K562 (cell line): ENCODE results near the gene GAS2L2. TPM values are rescaled to one million over a fixed set of nuclear protein-coding genes. Genes with fewer than 3 reads are reported as not detected.

ENCODE experiments used
- ARID2 ChIP-seq: fragments of 450-650 bp; IDR thresholded peaks from 2 replicates; pipeline ENCODE4 v1.6.1; 2017; ENCODE audit warnings: antibody characterized with exemption, mild to moderate bottlenecking
- CHD7 ChIP-seq: fragments of 200-600 bp; sonication (generic); IDR thresholded peaks from one replicate; pipeline ENCODE4 v1.6.1; 2012; ENCODE audit warnings: mild to moderate bottlenecking, low read depth, low read length, inconsistent platforms
- ESRRB ChIP-seq: fragments of 250-450 bp; sonication (Bioruptor Pico); IDR thresholded peaks from 2 replicates; pipeline ENCODE4 v1.5.0; 2020; ENCODE audit warnings: mild to moderate bottlenecking, moderate library complexity, borderline replicate concordance
- FUS ChIP-seq: fragments of 200-400 bp; formaldehyde crosslinking; optimal IDR thresholded peaks from 2 replicates; pipeline ENCODE3; 2017; ENCODE audit warnings: low read depth, low read length
- HBP1 ChIP-seq: fragments of 450-650 bp; formaldehyde crosslinking; IDR thresholded peaks from 2 replicates; pipeline ENCODE4 v1.4.0; 2022; ENCODE audit warnings: missing genetic modification characterization
- MXI1 ChIP-seq: IDR thresholded peaks from 2 replicates; pipeline ENCODE4 v1.6.1; 2011; ENCODE audit warnings: low read depth, mild to moderate bottlenecking, improper control_type of control experiment, low read length
- VEZF1 ChIP-seq: fragments of 200-800 bp; sonication (Bioruptor generic); IDR thresholded peaks from 2 replicates; pipeline ENCODE4 v1.6.1; 2017; ENCODE audit warnings: missing genetic modification characterization, missing compliant biosample characterization
- ZNF408 ChIP-seq: fragments of 250-450 bp; sonication (Bioruptor Pico); IDR thresholded peaks from 2 replicates; pipeline ENCODE4 v1.4.0; 2020; ENCODE audit warnings: low read depth, mild to moderate bottlenecking, moderate library complexity
- polyA plus RNA-seq, 8 experiments: library from polyadenylated mRNA; depleted of rRNA in 4 of 8; stranded (reverse) in 5 of 8; unstranded in 3 of 8; fragments of >200 nt; fragmentation: Nextera tagmentation in 2 of 8; fragmentation: Illumina TruSeq in 1 of 8; extraction: Ambion mirVana in 2 of 8; extraction: Trizol in 1 of 8; gene quantifications; 2 replicates each; pipeline versions ENCODE4 v1.2.1 to v1.2.3, GENCODE V29; 2011 to 2014; ENCODE audit warnings: inconsistent platforms in 1 of 8, missing spikeins in 1 of 8
- total RNA-seq, 7 experiments: library from RNA; depleted of rRNA in 6 of 7; stranded (reverse); fragments of >200 nt in 6 of 7; fragmentation: Illumina TruSeq in 2 of 7; extraction: Trizol in 2 of 7; gene quantifications; 2 replicates each; pipeline versions ENCODE4 v1.2.1 to v1.2.3, GENCODE V29; 2011 to 2021; ENCODE audit warnings: low replicate concordance in 1 of 7

GAS2L2 gene
- total and polyA plus RNA-seq, 9 of the 15 experiments (the other 6 are each of a cell fraction or from before 2014, with no cell fraction given), result not detected

GRCh38 chr17:35747540-35748017 lies 5.5 kb downstream of the GAS2L2 start (continued):
- TF ChIP-seq CHD7 (no peak), ESRRB (no peak), HBP1 (CRISPR knock-in tag) (no peak), MXI1 (no peak), VEZF1 (CRISPR knock-in tag) (peak; percentile 39; the same call in 1 of the 2 replicates), ZNF408 (CRISPR knock-in tag) (no peak), ARID2 (peak; percentile 52; the same call in 1 of the 2 replicates), FUS (no peak)
